IPS-15b (cell line): Measurements from ENCODE around the gene SCN1B.
A peak's percentile ranks its signal among the peaks of the same experiment; 100 is the strongest.
"Not testable (repeated sequence)": the region's sequence is repeated elsewhere in the genome, so short reads cannot be mapped to it uniquely, and the experiment has no call there.

ENCODE experiments used
- H3K27me3 ChIP-seq: one replicate; pipeline ENCODE4 v1.6.1; 2013; ENCODE audit warnings: low read length; ENCODE audit not compliant: control insufficient read depth, insufficient read depth
- H3K36me3 ChIP-seq: one replicate; pipeline ENCODE4 v1.6.1; 2013; ENCODE audit warnings: low read length; ENCODE audit not compliant: control insufficient read depth, insufficient read depth
- H3K4me1 ChIP-seq: one replicate; pipeline ENCODE4 v1.6.1; 2013; ENCODE audit warnings: mild to moderate bottlenecking, low read length; ENCODE audit not compliant: control insufficient read depth, insufficient read depth
- H3K4me3 ChIP-seq: one replicate; pipeline ENCODE4 v1.5.1; 2013; ENCODE audit warnings: low read depth, low read length
- H3K9ac ChIP-seq: one replicate; pipeline ENCODE4 v1.6.1; 2013; ENCODE audit warnings: low read depth, mild to moderate bottlenecking, low read length
- H3K9me3 ChIP-seq: one replicate; pipeline ENCODE4 v1.6.1; 2013; ENCODE audit warnings: mild to moderate bottlenecking, low read length; ENCODE audit not compliant: control insufficient read depth, insufficient read depth

SCN1B gene

DNA sequence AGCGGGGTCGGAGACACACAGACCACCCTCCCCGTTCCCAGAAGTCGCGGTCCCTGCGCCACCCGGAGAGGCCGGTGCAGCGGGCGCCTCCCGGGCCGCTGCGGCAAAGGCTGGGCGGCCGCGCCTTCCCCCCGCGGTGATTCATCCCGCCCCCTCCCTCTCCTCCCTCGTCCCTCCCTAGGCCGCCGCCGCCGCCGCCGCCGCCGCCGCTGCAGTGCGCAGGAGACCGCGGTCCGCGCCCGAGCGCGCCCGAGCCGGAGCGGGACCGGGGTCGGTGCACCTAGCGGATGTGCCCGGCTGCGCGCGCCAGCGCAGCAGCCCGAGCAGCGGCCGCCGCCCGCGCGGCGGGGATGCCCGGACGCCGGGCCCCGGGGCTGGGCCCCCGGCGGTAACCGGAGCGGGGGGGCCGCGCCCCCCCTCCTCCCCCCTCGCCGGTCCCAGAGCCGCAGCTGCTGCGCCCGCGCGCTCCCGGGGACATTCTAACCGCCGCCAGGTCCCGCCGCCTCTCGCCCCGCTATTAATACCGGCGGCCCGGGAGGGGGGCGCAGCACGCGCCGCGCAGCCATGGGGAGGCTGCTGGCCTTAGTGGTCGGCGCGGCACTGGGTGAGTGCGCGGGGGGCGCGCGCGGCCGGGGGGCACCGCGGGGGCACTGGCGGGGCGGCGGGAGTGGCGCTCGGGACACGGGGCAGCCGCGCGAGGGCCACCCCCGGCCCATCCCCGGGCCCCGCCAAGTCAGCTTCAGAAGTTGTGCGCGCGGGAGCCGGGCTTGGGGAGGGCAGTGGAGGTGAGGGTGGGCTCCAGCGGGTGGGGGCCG is at the start of gene SCN1B:
Gene SCN1B (plus strand): TSS at position 214 of the 815 bp plus-strand sequence. CDS start 351 bp downstream, at position 565.
- H3K27me3 ChIP-seq = peaks cover 14% of the 10 kb centered on the region
- peak within 1 kb of the TSS; percentile 70 for H3K9ac ChIP-seq
- peaks cover 31% of the 10 kb centered on the region for H3K36me3 ChIP-seq
- H3K4me1 ChIP-seq = peaks cover 2% of the 10 kb centered on the region
- H3K9me3 ChIP-seq = no peaks in the 10 kb centered on the region
- peak within 1 kb of the TSS; percentile 84 for H3K4me3 ChIP-seq

DNA sequence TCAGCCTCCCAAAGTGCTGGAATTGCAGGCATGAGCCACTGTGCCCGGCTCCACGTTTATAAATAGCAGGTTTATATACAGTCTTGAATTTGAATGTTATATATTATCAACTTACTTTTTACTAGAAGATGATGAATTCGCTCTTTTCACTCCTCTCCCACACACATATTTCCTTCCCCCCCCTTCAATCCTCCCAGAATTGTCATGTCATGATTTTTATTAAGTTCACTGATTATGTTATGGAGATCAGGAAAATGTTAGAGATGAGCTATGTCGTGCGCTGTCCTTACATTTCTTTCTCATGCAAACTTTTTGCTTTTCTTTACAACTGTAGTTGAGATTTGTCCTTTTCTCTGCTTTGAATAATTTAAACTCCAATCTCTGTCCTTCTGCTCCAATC is 48.0 kb upstream of the SCN1B start:
- H3K4me3 ChIP-seq = no peak overlapping the region
- no peak overlapping the region for H3K9ac ChIP-seq
- H3K36me3 ChIP-seq = no peaks in the 10 kb centered on the region
- no peaks in the 10 kb centered on the region for H3K27me3 ChIP-seq
- no peaks in the 10 kb centered on the region for H3K9me3 ChIP-seq
- no peaks in the 10 kb centered on the region for H3K4me1 ChIP-seq

DNA sequence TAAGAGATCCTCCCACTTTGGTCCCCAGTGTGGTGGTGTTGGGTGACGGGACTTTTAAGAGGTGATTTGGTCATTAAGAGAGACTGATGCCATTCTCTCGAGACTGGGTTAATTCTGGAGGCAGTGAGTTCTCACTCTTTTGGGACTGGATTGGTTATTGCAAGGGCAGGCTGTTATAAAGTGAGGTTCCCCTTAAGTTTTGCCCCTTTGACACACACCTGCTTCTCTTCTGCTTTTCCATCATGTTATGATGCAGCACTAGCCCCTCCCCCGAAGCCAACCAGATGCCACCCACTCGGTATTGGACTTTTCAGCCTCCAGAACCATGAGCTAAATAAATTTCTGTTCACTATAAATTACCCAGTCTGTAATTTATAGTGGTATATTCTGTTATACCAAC is 46.5 kb upstream of the SCN1B start:
- Histone ChIP-seq H3K4me1 (no peaks in the 10 kb centered on the region), H3K9me3 (no peaks in the 10 kb centered on the region), H3K27me3 (no peaks in the 10 kb centered on the region), H3K4me3 (no peak overlapping the region), H3K9ac (no peak overlapping the region), H3K36me3 (no peaks in the 10 kb centered on the region)

DNA sequence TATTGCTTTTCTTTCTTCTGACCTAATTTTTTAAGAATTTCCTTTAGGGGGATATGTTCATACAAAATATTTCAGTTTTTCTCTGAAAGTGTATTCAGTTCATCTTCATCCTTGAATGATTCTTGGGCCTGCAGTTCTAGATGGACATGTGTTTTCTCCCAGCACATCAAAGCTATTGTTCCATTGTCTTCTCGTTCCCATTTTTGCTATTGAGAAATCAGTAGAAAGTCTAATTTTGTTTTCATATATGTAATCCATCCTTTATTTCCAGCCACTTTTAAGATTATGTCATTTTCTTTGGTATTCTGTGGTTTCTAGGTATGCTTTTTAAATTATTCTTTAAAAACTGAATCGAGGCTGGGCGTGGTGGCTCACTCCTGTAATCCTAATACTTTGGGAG is 46.0 kb upstream of the SCN1B start:
- Histone ChIP-seq H3K9me3 (no peaks in the 10 kb centered on the region), H3K9ac (no peak overlapping the region)

DNA sequence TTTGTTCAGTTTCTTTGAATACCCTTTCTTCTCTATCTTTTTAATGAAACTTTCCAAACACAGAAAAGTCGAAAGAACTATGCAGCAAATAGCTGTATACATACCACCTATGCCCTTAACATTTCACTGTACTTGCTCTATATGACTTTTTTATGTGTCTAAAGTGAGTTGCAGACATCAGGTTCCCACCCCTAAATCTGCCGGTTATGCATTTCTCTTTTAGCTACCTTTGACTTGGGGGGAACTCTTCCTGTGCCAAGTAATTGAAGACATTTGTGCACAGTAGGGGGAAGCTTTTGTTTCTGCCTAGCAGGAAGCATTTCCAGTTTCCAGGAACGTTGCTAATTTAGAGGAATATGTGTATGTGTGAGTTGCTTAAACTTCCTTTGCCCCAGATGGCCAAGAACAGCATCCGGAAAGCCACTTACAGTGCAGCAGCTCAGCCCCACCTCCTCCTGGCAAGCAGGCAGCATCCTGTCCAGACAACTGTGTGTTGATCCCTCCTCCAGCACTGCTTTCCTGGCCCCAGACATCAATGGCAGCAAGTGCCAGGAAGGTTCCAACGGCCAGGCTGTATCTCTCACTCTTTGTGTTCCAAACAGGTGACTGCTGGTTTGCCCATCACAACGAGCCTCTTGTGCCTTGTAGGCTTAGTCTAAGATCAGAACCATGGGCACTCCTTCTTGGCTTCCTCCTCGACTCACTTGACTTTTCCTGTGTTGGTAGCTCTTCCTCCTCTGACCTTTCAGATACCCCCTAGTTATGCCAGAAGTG is 44.8 kb upstream of the SCN1B start:
- Histone ChIP-seq H3K9me3 (no peaks in the 10 kb centered on the region), H3K4me3 (no peak overlapping the region), H3K4me1 (no peaks in the 10 kb centered on the region), H3K27me3 (no peaks in the 10 kb centered on the region), H3K36me3 (no peaks in the 10 kb centered on the region), H3K9ac (no peak overlapping the region)

More for the DNA sequence above, 46.0 kb upstream of the SCN1B start:
- Histone ChIP-seq H3K27me3 (no peaks in the 10 kb centered on the region), H3K4me3 (no peak overlapping the region), H3K36me3 (no peaks in the 10 kb centered on the region), H3K4me1 (no peaks in the 10 kb centered on the region)

DNA sequence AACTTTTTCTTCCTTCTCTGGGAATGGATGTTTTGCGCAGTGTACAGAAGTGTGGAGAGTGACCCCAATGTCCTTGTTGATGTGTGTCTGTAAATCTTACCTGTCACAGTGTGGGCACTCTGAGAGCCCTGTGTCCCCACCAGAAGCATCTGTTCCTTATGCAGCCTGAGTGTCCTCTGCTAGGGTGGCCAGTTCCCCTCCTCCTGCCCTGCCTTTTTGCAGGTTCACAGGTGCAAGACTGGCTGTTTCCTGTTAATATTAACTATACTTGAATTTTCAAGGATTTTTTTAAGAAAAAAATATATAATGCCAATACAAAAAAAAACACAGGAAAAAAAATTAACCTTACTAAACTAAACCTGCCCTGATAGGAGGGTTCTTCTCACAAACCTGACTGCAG is 42.2 kb upstream of the SCN1B start:
- Histone ChIP-seq H3K27me3 (no peaks in the 10 kb centered on the region), H3K9ac (no peak overlapping the region), H3K36me3 (no peaks in the 10 kb centered on the region)

DNA sequence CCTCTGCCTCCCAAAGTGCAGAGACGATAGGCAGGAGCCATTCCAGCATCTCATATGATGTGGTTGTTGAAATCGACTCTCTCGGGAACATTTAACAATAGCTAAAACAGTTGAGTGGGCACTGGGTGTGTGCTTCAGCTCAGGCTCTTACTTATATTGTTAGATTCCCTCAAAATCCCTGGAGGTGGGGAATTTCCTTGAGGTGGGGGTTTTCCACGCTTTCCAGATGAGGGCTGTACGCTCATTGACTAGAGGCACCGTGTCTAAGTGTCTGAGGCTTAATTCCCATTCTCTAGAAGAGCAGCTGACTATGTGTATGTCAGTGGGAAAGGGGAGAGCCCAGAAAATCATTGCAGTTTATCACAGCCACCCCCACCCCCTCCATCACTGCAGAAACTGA is 41.0 kb upstream of the SCN1B start:
- Histone ChIP-seq H3K27me3 (no peaks in the 10 kb centered on the region), H3K36me3 (no peaks in the 10 kb centered on the region), H3K4me1 (no peaks in the 10 kb centered on the region), H3K4me3 (no peak overlapping the region), H3K9ac (no peak overlapping the region), H3K9me3 (no peaks in the 10 kb centered on the region)

More for the DNA sequence above, 42.2 kb upstream of the SCN1B start:
- Histone ChIP-seq H3K4me1 (no peaks in the 10 kb centered on the region), H3K9me3 (no peaks in the 10 kb centered on the region), H3K4me3 (no peak overlapping the region)

DNA sequence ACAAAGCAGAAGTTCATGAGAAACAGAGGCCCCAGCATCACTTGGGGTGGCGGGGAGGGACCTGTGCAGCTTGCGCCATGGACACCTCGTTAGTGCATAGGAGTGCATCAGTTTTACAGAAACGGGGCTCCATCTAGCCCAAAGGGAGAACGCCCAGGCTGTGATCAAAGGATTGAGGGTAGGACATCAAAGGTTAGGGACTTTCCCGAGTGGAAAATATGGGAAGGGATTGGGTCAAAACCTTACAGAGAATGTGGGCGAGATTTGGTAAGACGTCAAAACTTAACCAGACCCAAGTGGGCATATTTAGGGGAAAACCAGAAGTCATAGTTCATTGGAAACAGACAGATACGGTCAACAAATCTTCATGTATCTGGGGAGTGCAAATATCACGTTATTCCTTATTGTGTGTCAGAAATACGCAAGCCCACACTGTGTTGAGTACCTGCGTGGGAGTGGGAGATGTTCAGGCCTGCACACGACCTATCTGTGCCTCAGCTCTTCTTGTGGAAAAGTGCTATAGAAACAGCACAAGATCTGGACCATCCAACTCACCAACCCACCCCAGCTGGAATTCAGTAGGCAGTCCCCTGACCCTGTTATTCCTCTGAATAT is 39.6 kb upstream of the SCN1B start:
- no peaks in the 10 kb centered on the region for H3K27me3 ChIP-seq
- H3K36me3 ChIP-seq = no peaks in the 10 kb centered on the region
- no peak overlapping the region for H3K4me3 ChIP-seq
- no peak overlapping the region for H3K9ac ChIP-seq
- H3K4me1 ChIP-seq = no peaks in the 10 kb centered on the region
- H3K9me3 ChIP-seq = no peaks in the 10 kb centered on the region

DNA sequence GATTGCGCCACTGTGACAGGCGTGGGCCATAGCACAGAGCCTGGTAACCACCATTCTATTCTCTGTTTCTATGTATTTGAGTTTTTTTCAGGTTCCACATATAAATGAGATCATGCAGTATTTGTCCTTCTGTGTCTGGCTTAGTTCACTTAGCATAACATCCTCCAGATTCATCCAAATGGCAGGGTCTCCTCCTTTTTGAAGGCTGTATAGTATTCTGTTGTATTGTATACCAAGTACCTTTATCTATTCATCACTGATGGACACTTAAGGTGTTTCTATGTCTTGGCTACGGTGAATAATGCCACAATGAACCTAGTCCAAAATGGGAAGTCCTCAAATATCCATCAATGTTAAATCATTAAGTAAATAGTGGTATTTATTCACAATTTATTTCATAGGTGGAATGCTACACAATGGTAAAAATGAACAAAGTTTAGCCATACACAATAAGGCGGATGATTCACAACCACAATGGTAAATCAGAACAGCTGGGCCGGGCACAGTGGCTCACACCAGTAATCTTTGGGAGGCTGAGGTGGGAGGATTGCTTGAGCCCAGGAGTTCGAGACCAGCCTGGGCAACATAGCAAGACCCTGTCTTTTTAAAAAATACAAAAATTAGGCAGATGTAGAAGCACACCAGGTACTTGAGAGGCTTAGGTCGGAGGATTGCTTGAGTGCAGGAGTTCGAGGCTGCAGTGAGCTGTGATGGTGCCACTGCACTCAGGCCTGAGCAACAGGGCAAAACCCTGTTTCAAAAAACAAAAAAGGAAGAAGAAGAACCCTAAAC is 38.5 kb upstream of the SCN1B start:
- H3K27me3 ChIP-seq = no peaks in the 10 kb centered on the region
- H3K9me3 ChIP-seq = no peaks in the 10 kb centered on the region
- H3K36me3 ChIP-seq = no peaks in the 10 kb centered on the region

DNA sequence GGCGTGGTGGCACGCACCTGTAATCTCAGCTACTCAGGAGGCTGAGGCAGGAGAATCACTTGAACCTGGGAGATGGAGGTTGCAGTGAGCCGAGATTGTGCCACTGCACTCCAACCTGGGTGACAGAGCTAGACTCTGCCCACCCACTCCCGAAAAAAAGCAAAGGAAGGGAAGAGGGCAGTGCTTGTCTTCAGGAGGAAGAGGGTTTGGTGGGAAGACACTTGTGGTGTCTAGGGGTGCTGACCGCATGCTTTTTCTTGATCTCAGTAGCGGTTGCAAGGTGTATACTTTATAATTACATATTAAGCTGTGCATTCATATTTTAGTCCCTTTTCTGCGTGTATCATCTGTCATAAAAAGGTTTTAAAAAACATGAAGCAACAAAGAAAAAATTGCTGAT is 37.7 kb upstream of the SCN1B start:
- H3K36me3 ChIP-seq, H3K4me1 ChIP-seq, H3K4me3 ChIP-seq, H3K9ac ChIP-seq, H3K27me3 ChIP-seq, H3K9me3 ChIP-seq: not testable (repeated sequence)

More for the DNA sequence above, 38.5 kb upstream of the SCN1B start:
- Histone ChIP-seq H3K4me1 (no peaks in the 10 kb centered on the region), H3K4me3 (no peak overlapping the region), H3K9ac (no peak overlapping the region)

DNA sequence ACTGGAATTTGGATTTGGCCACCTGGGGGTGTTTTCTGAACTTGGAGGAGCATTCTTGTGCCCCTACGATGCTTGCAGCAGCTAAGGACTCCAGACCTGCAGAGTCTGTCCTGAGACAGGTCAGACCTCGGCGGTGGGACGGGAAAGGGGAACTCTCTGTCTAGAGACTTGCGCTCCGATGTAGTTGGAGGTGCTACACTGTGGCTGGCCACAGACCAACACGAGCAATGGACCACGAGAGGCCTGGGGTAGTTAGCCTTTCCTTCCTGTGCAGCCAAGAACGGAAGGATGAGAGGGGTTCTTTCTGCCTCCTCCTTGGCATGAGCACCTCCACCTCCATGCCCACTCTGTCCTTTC is 36.0 kb upstream of the SCN1B start:
- no peaks in the 10 kb centered on the region for H3K36me3 ChIP-seq
- H3K4me3 ChIP-seq = no peak overlapping the region
- H3K9me3 ChIP-seq = no peaks in the 10 kb centered on the region
- no peaks in the 10 kb centered on the region for H3K27me3 ChIP-seq
- H3K4me1 ChIP-seq = peaks cover 9% of the 10 kb centered on the region
- no peak overlapping the region for H3K9ac ChIP-seq
